ENCODE measurements around the gene FAM135A. TPM values are rescaled to one million over a fixed set of nuclear protein-coding genes. Genes with fewer than 3 reads are reported as not detected.
"Not testable (repeated sequence)": the region's sequence is repeated elsewhere in the genome, so short reads cannot be mapped to it uniquely, and the experiment has no call there.

Gene FAM135A
- total RNA-seq, 1 donor from 2014 or later, result 10.6 TPM

- TF ChIP-seq CTCF (IDR thresholded peaks at IDR 0.05), result no peak
- Mint-ChIP-seq H3K36me3 (ENCODE audit: low read depth) (peaks cover 10% of the 10 kb centered on the region), H3K27me3 (ENCODE audit: low read depth) (no peaks in the 10 kb centered on the region), H3K27ac (ENCODE audit: unreplicated experiment) (no peak overlapping the region), H3K4me3 (ENCODE audit: unreplicated experiment) (no peak overlapping the region), H3K4me1 (ENCODE audit: low read depth) (no peaks in the 10 kb centered on the region), H3K9me3 (ENCODE audit: low read depth) (no peaks in the 10 kb centered on the region)
- DNase-seq (ENCODE audit: low spot score), result no peak
These were observed 125.1 kb downstream of the FAM135A start for GRCh38 chr6:70538376-70538775.

DNA sequence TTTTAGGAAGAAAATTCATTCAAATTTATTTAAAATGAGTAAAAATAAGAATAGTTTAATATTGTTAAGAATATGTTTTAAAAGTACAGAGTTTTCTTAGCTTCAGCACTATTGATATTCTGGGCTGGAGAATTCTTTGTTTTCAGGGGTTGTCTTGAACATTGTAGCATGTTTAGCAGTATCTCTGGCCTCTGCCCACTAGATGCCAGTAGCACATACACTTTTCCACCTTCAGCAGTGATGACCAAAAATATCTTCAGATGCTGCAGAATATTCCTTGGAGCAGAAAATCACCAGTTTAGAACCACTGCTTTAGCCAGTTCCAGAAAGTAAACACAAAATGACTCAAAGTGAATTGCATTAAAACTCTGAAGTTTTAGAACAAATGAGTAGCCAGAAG, 134.0 kb downstream of the FAM135A start:
- no peak for DNase-seq (ENCODE audit: low spot score)
- Mint-ChIP-seq H3K4me3 (ENCODE audit: unreplicated experiment) (no peak overlapping the region), H3K27ac (ENCODE audit: unreplicated experiment) (no peak overlapping the region), H3K27me3 (ENCODE audit: low read depth) (no peaks in the 10 kb centered on the region), H3K9me3 (ENCODE audit: low read depth) (peaks cover 3% of the 10 kb centered on the region), H3K36me3 (ENCODE audit: low read depth) (peaks cover 5% of the 10 kb centered on the region), H3K4me1 (ENCODE audit: low read depth) (peaks cover 7% of the 10 kb centered on the region)
- peak; percentile 78 for TF ChIP-seq CTCF (IDR thresholded peaks at IDR 0.05)

GRCh38 chr6:70547905-70548304, 134.6 kb downstream of the FAM135A start:
- DNase-seq (ENCODE audit: low spot score), result no peak
- Mint-ChIP-seq H3K27me3 (ENCODE audit: low read depth) (no peaks in the 10 kb centered on the region), H3K9me3 (ENCODE audit: low read depth) (peaks cover 3% of the 10 kb centered on the region), H3K27ac (ENCODE audit: unreplicated experiment) (no peak overlapping the region), H3K4me1 (ENCODE audit: low read depth) (peaks cover 7% of the 10 kb centered on the region), H3K36me3 (ENCODE audit: low read depth) (peaks cover 5% of the 10 kb centered on the region), H3K4me3 (ENCODE audit: unreplicated experiment) (no peak overlapping the region)
- TF ChIP-seq CTCF (IDR thresholded peaks at IDR 0.05), result no peak

GRCh38 chr6:70549327-70549726, 136.0 kb downstream of the FAM135A start:
- no peak overlapping the region for H3K4me3 Mint-ChIP-seq (ENCODE audit: unreplicated experiment)
- no peaks in the 10 kb centered on the region for H3K27me3 Mint-ChIP-seq (ENCODE audit: low read depth)
- peaks cover 7% of the 10 kb centered on the region for H3K4me1 Mint-ChIP-seq (ENCODE audit: low read depth)
- H3K36me3 Mint-ChIP-seq (ENCODE audit: low read depth), result peaks cover 5% of the 10 kb centered on the region
- no peak for DNase-seq (ENCODE audit: low spot score)
- no peak for TF ChIP-seq CTCF (IDR thresholded peaks at IDR 0.05)
- H3K27ac Mint-ChIP-seq (ENCODE audit: unreplicated experiment), result no peak overlapping the region
- peaks cover 3% of the 10 kb centered on the region for H3K9me3 Mint-ChIP-seq (ENCODE audit: low read depth)

DNA sequence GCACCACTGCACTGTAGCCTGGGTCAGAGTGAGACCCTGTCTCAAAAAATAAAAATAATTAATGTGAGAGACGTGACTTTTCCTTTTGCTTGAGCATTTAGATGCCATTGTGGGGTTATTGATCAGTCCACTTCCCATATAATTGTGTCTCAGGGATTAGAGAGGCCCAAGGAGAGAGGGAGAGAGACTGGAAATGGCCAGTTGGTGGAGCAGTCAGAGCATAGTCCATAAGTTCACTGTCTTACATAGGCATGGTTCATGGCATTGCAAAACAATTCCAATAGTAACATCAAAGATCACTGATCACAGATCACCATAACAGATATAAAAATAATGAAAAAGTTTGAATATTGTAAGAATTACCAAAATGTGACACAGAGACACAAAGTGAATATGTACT, 138.3 kb downstream of the FAM135A start:
- Mint-ChIP-seq H3K9me3 (ENCODE audit: low read depth) (peaks cover 3% of the 10 kb centered on the region), H3K4me1 (ENCODE audit: low read depth) (peaks cover 7% of the 10 kb centered on the region), H3K4me3 (ENCODE audit: unreplicated experiment) (no peak overlapping the region), H3K27me3 (ENCODE audit: low read depth) (no peaks in the 10 kb centered on the region), H3K27ac (ENCODE audit: unreplicated experiment) (no peak overlapping the region), H3K36me3 (ENCODE audit: low read depth) (peaks cover 5% of the 10 kb centered on the region)
- no peak for DNase-seq (ENCODE audit: low spot score)
- TF ChIP-seq CTCF (IDR thresholded peaks at IDR 0.05), result no peak

GRCh38 chr6:70552286-70552940, 139.1 kb downstream of the FAM135A start:
- not testable (repeated sequence) for H3K9me3 Mint-ChIP-seq (ENCODE audit: low read depth); H3K27ac Mint-ChIP-seq (ENCODE audit: unreplicated experiment); H3K4me1 Mint-ChIP-seq (ENCODE audit: low read depth); H3K27me3 Mint-ChIP-seq (ENCODE audit: low read depth); DNase-seq (ENCODE audit: low spot score); H3K36me3 Mint-ChIP-seq (ENCODE audit: low read depth); H3K4me3 Mint-ChIP-seq (ENCODE audit: unreplicated experiment)

Data from chondrocyte (in vitro differentiated cells).